Globus pallidus (tissue), 1 donor: Measurements from ENCODE around the gene BTBD9.

Experiments used
- DNase-seq: peaks from one replicate; pipeline ENCODE4 v3.0.0-alpha.2; 2015; ENCODE audit warnings: low spot score

Gene BTBD9

DNA sequence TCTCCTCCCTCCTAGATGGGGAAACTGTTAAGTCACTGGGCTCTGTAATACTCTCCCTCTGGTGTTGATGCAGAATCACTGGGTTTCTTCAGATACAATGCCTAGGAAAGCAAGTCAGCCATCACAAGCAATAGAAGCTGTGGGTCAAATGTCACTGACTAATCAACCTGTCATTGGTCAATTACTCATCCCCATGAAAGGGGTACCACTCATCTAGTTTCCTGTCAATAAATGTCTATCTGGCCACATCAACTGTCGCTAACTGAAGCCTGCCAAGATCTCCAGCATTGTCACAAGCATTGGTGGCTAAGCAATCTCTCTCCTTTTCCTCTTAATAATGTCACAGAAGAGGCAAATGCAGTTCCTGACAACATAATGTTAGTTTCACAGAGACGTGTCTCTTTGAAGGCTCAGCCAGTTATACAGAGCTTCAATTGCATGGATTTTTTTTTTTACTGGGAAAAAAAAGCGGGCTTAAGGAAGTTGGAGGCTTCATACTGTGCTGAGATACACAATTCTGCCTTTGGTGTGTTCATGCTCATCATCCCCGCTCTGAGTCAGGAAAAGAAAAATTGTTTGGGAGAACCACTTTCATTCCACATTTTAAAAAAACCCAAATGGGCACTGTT is 355.9 kb downstream of the BTBD9 start:
- no peak for DNase-seq

DNA sequence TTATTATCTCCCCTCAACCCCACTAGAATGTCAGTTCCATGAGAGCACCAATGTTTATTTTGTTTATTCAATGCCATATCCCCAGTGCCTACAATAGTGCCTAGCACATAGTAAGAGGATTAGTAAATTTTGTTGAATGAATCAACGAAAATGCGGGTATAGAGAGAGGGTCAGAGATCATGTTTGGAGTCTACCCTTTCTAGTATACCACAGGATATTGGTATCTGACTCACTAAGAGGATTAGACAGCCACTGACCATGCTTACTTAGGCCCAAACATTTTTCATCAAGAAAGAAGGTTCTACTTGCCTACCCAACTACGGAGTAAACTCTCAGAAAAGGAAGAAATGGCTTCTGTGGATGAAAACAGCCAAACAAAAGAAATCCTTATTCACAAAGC is 356.8 kb downstream of the BTBD9 start:
- DNase-seq, result no peak

DNA sequence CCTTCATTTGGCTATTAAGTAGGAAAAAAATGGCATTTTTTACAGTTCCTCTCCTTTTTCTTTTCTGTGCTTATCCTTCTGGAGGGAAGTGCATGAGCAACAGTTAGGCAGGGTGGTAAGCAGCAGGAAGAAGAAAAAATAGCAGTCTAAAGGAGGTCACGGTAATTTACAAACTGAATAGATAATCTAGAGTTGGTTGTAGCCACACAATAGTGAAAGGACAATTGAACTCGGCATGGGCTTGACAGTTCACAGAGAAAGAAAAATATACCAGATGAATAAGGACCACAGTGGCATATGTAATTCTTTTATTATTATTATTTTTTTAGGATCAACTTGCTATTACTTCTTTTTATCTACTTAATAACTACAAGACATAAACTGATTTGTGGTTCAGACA is 358.6 kb downstream of the BTBD9 start:
- DNase-seq, result peak; percentile 71

DNA sequence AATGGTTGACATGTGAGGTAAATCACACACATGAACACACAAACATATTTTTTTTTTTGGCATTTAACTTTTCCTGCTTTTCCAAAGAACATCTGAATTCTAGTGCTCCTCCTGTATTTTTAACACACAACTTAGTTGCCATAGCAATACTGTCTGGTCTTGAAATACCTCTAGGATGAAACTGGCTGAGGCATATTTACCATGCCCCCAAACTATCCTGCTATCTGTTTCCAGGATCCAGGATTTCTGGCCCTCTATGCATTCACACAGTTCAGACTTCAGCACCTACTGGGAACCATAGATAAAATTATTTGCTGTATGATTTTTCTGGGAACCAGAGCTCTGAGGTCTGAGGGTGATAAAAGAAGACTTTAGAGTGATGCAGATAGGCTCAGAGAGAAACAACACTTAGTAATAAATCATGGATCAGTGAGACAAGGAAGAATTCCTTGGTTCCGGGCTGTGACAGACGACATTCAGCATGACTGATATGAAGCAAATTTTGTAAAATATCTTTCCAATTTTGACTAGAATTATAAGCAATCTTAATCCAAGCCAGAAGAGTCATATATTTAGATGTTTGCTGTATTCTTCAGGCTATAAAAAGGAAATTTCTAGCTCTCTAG is 359.7 kb downstream of the BTBD9 start:
- no peak for DNase-seq

DNA sequence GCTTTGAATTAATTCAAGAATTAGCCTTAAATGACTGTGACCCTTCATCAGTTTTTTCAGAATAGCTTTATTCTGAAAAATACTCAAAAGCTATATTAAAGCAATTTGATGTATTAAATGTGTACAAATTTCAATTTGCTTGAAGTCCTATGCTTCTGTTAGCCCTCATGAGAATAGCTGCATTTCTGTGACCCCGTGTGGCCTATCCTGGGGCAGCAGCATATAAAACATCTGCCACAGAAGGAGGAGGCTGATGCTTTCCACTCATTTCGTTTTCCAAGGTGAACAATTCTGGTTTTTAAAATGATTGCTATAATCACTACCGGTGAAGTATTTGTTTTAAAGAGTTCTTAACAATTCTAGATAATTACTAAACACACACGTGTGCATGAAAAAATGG is 360.3 kb downstream of the BTBD9 start:
- peak; percentile 83 for DNase-seq

DNA sequence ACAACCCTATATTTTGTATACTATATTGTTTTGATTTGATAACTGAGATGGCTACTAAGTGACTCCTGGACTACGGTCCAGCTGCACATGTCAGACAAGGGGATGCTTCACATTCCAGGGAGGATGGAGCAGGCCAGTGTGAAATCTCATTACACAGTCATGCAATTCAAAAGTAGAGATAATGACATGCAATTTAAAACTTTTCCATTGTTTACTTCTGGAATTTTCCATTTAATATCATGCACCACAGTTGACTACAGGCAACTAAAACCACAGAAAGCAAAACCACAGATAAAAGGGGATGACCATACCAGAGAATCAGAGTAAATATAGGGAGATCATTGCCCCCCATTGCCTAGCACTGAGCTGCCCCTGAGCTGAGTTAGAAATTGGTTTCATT is 366.4 kb downstream of the BTBD9 start:
- DNase-seq, result no peak

DNA sequence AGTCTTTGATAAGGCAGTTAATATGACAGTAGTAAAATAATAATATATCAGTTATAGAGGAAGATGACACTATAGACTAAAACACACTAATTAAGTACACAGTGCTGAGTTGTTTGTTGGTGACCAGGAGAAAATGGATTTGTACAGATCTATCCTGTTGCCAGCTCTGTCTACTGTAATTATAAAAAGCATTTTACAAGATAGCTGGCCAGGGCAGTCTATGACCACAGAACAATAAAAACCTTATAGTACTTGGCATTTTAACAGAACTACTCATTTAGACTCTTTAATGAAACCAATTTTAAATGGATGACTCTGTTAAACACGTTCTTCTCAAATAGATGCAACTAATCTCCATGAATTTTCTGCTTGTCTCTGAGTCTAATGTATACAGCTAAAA is 367.5 kb downstream of the BTBD9 start:
- no peak for DNase-seq

DNA sequence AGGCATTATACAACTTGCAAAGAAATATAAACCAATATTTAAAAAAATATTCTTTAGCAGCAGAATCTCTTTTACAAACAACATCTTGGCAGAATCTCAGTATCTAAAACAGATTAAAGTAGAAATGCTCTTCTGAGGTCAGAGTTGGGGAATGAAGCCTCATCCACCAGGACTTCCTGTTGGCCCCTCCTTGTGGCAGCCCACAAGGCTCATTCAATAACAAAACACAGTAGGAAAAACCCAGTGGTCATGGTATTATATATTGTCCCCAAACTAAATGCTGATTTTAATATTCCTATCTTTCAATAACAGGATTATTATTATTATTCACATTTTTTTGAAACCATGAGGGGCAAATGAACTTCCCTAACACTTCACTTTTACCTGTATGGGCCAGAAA is 368.6 kb downstream of the BTBD9 start:
- no peak for DNase-seq

DNA sequence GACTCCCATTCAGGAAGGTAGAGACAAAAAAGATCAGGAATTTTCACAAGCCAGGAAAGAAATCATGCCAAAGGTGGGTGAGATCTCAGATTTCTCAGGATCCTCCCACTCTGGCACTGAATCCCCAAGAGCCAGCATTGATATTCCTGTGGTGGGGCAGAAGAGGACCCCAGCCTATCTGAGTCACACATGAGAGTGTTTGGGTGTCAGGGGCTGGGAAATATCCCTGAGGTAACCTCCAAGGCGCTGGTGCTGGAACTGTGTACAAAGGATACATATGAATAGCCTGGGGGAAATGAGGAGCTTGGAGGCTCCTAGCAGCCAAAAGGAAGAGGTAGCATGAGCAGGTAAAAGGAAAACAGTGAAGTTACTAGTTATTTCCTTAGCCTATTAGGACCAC is 369.4 kb downstream of the BTBD9 start:
- no peak for DNase-seq

DNA sequence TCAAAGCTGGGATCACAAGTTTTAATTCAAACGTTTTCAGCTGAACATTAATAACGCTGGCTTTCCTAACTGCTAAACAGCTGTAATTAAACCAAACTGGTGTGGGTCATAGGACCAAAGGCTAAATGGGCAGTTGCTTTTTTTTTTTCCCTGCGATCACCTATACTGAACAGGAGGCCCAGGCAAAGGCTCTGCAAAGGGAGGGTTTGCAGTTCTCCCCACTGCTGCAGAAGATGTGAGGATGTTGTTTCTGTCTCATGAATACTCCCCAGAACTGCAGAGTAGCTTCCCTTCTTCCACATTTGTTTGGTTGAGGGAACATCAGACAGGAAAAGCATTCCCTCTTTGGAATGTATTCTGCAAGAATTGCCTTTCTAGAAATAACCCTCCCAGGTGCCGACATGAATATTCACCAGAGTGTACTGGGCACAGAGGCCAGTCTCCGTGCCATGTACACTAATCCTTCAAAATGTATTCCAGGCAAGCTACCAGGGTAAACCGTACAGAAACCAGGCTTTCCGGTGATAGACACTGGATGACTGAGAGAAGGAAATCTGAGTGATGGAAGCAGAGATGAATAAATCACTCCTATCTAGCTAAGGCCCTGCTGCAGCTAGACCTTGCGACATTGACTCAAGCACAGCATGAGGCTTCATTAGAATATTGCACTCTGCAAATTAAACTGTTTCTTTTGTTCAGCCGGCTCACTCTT is 370.1 kb downstream of the BTBD9 start:
- DNase-seq, result no peak

DNA sequence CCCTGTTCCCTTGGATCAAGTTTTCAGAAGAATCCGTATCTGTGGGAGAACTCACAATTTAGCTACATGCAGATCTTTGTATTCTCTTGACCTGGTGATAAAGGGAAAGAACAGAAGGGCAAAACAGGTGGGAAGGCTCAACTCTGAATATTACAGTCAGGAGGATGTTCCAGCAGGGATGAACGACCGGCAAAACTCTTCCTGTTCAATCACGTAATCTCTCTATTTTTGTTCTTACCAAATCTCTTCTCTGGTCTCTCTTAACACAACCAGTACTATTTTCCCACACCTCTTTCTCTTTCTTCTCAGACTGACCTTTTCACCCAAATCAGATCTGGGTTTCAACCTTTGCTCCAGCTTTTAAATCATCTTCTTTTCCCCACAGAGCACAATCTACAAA is 371.4 kb downstream of the BTBD9 start:
- no peak for DNase-seq

DNA sequence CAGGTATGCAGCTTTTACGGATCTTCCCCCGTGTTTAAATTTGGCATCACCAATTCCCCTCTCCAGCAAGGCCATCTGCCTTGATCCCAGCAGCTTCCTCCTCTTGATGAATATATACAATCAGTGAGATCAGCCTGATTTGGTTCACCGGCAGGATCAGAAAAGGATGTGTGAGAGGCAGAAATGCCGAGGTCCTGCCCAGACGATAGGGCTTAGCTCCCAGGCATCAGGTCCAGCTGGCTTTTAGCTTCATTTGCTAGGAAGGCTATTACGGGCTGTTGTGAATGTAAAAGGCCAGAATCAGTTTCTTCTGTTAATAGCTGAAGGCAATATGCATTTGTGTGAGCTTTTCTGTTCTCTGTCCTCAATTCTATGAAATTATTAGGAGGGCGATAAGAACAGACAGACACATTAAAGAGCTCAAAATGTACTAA is 372.8 kb downstream of the BTBD9 start:
- no peak for DNase-seq

DNA sequence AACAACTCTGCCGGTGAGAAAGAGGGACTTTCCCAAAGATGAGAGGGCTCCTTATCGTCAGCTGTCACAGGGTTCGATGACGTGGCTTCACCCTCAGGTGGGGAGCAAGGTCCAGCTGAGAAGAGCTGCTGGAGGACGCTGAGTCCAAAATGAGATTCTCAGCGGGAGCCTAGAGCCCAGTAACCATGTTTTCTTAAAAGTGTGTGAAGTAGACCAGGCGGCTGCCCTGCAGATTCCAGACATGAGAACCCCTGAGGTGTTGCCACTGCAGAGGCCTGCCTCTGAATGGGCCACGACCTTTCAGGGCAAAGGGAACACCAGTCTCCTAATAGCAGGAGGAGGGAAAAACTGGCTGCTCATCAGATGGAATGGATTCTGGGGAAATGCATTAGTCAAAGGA is 375.1 kb downstream of the BTBD9 start:
- DNase-seq, result no peak

DNA sequence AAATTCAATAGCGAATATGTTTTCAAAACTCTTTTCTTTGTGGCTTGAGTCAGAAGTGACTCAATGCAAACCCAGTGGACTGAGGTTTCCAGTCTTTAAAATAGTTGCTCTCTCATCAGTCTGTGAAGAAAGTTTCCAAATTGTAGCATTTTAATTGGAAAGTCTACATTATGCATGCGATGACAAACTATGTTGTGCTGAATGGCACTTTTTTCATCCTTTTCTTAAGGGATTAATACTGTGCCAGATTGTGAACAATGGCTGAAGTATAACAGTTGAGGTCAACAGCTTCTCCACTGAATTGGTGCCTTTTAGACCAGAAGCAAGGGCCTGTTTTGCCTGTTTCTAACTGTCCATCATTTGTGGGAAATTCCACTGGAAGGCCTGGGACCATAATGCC is 377.1 kb downstream of the BTBD9 start:
- peak; percentile 92 for DNase-seq

DNA sequence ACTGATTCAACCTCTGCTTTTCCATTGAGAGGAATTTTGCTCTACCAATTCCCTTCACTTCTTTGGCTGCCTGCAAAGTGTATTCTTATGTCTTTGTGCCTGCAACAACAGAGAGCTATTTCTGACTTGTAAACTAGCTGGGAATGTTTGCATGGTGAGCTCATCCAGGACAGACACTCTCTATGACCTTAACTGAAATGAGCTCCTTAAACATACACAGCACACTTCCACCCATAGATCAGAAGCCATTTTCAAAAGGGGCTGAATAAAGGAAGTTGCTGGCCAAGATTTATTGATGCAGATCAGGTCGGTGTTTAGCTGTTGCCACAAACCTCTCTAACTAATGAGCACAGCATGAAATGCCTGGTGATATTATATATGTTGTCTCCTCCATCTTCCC is 377.7 kb downstream of the BTBD9 start:
- DNase-seq, result no peak

DNA sequence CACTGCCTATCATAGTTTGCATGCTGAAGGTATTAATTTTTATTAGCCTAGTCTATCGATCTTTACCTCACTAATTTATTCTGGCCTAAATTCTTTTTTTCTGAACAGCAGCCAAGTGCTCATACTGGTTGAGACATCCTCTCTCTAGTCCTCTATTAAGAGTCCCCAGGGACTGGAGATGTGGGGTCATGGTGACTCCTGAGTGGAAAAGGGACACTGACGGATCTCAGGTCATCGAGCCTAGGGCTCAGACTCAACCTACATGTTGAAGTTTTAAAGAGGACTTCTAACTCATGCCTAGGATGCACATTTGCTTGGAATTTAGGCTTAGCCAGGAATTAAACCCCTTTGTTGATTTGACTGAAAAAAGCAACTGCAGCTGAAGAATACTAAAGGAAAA is 378.1 kb downstream of the BTBD9 start:
- DNase-seq, result no peak

DNA sequence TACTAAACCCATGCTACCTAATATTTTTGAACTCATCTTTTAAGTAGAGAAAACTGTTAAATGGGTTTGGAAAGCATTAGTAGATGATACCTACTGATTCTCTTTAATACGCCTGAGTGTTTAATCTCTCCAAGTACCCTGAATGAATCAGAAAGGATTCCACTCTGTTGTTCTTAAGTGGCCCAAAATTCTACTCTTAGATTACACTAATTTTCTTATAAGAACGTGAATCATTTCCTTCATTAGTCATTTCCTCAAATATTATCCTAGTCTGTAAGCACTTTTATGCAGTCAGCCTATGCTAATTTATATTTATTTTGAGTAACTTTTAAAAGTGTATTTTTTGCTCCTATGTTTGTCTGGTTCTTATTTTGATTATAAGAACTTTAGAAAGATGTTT is 380.0 kb downstream of the BTBD9 start:
- DNase-seq, result no peak

DNA sequence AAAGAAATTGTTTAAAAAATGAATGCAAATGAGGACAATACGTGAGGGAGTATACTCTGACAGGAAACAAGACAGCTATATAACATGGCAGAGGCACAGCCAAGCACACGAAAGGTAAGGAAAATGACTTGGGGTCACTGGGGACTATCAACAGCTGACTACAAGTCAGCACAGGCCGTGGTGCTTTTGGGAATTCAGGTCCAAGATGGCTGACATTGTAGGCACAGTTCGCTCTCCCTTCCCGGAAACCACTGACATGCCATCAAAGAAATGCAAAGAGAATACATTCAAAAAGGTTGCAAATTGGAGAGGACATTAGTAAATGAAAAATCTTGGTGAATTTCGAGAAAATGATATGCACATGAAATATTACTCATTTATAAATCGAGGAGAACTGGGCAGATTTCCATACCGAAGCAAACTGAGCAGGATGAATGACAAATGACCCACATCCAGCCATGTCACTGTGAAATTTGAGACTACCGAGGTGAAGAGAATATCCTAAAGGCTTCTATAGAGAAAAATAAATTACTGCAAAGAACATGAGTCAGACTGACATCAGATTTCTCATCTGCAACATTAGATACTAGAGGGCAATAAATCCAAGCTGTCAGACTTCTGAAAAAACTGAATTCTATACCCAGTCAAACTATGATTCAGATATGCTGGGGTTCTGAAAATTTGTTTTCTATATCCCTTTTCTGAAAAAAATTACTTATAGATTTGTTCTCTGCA is 391.1 kb downstream of the BTBD9 start:
- no peak for DNase-seq

DNA sequence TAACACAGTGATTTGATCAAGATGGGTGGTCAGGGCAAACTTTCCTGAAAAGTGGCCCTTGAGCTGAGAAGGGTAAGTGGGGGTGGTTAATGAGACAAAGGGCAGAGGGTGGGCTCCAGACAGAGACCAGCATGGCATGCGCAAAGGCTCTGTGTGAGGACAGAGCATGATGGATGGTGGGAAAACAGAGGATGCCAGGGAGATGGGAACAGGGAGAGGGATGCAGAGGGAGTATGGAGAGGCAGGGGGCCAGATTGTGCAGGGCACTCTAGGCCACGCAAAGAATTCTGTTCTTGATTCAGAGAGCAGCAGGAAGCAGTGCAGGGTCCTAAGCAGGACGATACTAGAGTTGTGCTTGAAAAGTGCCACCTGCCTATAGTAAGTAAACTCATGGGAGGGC is 394.4 kb downstream of the BTBD9 start:
- no peak for DNase-seq

DNA sequence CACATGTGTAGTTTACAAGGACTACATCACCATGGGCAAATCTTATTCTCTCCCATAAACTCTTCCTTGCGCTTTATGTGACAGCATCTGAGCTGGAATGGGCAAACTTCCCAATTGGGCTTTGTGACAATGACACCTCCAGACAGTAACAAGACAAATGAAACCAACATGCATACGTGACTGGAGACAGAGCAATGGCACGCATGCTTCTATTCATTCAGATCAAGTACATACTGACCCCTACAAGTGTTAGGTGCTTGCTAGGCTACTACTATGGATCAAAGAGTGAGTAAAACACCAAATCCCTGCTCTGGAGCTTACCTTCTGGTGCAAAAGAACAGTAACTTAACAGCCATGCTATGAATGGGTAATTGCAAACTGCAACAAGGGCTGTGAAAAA is 394.9 kb downstream of the BTBD9 start:
- DNase-seq, result no peak

DNA sequence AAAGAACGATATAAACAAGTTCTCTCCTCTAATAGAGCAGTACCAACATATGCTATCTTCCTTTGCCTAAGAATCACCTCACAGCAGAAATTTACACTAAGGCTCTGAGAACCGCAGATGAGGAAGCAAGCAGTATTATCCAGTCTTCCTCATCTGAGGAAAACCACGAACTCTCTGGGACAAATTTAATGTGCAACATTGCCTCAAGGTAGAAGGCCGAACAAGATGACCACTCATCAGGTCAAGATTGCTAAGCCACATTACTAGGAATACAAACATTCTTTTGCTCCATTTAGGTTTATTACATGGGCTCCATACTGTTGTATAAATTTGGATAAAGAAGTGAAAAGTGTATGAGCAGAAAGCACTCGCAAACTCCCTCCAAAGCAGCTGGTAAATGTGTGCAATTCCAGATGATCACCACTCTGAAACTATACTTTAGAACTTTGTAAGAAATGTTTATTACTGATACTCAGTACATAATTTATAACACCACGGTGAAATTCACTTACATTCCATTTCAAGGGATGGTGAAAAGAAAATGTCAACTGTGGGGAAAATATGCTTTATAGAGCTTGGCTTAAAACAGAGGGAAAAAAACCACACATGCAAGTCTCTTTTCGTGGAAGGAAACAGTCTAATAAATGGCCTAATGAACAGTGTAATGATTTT is 398.4 kb downstream of the BTBD9 start:
- no peak for DNase-seq

DNA sequence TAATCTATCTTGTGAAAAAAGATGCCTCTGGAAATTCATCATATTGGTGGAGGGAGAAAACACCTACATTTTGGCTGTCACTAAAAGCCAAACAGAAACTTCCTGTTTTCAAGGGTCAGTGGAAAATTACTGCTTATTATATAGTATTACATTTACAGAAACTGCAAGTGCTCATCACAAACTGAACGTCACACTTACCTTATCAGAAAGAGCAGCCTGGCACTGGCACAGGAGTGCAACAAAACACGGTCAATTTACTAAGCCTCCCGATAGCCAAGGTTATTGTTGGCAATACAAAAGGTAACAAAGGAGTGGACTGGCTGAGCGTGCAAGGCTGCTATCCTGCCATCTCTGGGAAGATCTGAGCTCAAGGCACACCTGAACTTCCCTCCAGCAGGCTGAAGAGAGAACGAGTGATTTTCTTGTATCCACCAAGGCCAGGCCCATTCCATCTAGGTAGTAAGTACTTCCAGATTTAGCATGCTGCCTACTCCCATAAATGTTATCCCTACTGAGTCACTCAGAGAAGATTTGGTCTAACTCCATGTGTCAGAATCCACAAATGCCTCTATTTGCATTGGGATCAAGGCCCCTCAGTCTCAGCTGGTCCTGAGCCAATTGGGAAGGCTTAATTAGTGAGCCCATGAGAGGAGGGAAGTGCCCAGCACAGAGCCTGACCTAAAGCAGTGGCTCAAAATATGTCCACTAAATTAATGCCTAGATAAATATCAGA is 399.8 kb downstream of the BTBD9 start:
- DNase-seq, result no peak
